ENCODE results near the gene NDUFA13.

Gene NDUFA13

DNA sequence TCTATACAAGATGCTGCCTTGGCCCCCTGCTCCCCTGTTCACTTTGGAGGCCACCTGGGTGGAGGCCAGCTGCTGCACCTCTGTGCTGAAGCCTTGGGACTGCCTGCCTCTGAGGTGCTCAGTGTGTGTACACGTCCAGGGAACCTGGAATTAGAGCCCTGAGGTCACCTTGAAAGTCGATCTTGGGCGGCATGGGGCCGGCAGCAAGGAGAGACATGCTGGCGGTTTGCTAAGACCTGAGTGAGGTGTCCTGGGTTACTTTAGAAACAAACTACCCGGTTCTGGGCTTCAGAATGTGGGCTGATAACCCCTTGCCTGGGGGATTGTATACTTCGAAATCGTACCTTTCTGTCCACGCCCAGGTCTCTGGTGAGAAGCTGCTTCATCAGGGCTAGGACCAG is 26.2 kb upstream of the NDUFA13 start:
- no peak for DNase-seq

- DNase-seq, result peak; percentile 78
These were observed 25.6 kb upstream of the NDUFA13 start for GRCh38 chr19:19490214-19490968.

- no peak for DNase-seq
These were observed 24.6 kb upstream of the NDUFA13 start for GRCh38 chr19:19491321-19492025.

GRCh38 chr19:19492026-19492610 is 23.9 kb upstream of the NDUFA13 start:
- DNase-seq, result no peak

DNA sequence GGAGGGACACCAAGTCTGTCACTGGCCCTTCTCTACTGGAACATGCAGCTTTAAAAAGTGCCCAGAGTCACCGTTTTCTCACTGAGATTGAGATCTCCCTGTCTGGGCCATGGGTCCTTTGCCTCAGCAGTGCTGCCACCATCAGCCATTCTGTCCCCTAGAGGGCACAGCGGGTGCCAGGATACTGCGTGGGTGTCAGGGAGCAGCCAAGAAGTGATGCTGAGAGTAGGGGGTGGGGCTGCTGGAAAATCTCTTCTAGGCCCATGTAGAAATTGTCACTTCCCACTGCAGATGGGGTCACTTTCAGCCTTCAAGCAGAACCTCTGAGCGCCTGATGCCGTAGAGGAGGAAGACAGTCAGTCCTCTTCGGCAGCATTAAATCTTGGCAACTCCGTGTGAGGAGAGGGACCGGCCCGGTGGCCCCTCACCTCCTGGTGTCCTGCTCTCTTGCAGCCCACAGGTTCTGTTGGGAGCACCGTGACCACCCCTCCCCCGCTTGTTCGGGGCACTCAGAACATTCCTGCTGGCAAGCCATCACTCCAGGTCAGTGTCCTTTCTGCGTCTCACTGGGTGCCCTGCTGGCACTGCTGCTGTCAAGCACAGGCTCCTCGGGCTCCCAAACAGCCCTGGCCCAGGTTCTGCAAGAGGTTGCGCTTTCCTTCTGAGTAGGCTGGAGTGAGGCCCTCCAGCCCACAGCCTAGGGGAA is 22.0 kb upstream of the NDUFA13 start:
- no peak for DNase-seq

DNA sequence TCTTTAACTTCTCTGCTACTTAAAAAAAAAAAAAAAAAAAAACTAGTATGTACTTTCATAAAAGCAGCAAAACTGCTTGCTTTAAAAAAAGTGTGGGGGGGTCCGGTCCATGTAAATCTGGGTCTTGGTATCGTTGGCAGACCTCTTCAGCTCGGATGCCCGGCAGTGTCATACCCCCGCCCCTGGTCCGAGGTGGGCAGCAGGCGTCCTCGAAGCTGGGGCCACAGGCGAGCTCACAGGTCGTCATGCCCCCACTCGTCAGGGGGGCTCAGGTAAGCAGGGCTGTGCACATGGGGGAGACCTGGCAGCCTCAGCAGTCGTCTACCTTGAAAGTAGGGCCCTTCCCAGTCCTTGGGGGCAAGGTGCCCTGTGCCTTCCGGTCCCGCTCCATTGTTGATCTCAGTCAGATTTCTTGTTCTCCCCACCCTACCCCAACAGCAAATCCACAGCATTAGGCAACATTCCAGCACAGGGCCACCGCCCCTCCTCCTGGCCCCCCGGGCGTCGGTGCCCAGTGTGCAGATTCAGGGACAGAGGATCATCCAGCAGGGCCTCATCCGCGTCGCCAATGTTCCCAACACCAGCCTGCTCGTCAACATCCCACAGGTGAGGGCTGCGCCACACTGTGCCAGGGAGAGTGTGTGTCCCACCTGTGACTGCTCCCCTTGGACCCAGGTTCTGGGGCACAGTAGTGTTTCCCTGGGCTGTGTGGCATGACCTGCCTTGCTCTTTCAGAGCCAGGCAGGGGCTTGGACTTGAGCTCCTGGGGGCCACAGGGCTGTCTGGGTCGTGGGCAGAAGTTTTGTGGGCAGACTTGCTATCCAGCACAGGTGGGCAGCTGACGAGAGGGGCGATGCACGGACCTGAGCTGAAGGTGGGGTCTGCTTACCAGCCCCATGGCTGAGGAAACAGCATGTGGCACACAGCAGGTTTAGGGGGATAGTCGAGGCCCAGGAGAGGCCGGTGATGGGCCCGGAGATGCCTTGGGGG is 20.1 kb upstream of the NDUFA13 start:
- no peak for DNase-seq

DNA sequence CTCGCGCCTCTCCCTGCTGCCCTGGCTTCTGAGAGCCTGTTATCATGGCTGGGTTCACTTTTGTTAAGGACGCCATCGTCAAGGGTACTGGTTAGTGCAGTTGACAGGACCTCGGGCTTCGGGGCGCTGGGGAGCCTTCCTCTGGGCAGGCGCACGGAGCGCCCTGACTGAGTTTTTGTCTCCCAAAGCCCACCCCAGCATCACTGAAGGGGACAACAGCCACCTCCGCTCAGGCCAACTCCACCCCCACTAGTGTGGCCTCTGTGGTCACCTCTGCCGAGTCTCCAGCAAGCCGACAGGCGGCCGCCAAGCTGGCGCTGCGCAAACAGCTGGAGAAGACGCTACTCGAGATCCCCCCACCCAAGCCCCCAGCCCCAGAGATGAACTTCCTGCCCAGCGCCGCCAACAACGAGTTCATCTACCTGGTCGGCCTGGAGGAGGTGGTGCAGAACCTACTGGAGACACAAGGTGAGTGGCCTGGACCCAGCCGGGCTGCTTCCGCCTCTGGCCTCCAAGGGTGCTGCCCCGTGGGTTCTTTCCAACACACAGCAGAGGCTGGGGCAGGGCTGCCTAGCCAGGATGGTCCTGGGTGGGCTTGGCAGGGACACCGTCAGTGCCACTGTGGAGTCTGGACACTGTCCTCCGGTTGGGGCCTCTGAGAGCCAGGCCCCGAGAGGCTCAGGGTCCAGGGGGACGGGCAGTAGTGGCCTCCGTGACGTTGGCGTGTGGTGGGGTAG is 17.6 kb upstream of the NDUFA13 start:
- no peak for DNase-seq

DNA sequence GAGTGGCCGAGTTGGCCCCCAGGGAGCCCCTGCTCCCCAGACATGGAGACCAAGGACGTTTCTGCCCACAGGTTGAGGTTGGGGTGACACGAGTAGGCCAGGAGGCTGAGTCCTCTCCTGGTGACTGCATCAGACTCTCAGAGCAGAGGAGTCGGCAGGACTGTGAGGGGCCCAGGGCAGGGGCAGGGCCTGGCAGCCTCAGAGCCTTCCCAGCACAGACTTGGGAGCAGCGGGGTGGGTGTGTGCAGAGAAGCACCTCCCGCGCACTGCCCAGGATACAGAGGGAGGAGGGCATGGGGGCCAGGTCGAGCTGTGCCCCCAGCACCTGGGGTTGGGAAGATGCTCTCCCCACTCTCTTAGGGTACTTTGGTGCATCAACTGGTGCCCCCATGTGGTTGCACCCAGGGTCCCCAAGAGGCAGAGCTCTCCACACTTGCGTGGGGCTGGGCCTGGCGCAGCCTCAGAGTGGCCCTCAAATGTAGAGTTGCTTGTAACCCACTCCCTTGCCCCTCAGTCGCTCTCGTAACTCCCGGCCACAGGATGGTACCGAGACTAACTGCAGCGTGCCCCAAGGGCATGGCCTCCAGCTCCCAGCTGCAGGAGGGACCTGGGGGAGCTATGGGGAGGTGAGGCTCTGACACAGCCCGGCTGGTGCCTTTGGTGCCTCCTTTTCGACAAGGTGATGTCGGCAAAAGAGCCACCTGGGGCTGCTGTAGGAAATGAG is 16.6 kb upstream of the NDUFA13 start:
- DNase-seq, result no peak

GRCh38 chr19:19500975-19501644 is 14.9 kb upstream of the NDUFA13 start:
- DNase-seq, result no peak

- DNase-seq, result no peak
These were observed 14.2 kb upstream of the NDUFA13 start for GRCh38 chr19:19501798-19502197.

DNA sequence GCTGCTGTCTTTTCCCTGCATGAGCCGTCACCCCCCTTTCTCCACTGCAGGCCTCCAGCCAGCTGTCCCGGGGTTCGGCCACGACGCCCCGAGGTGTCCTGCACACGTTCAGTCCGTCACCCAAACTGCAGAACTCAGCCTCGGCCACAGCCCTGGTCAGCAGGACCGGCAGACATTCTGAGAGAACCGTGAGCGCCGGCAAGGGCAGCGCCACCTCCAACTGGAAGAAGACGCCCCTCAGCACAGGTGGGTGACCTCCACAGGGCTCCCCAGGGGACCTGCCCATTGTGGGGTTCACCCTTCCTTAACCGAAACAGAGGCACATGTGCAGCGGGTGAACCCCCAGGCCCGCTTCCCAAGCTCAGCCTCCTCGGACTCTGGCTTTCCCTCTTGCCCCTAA is 13.7 kb upstream of the NDUFA13 start:
- no peak for DNase-seq

DNA sequence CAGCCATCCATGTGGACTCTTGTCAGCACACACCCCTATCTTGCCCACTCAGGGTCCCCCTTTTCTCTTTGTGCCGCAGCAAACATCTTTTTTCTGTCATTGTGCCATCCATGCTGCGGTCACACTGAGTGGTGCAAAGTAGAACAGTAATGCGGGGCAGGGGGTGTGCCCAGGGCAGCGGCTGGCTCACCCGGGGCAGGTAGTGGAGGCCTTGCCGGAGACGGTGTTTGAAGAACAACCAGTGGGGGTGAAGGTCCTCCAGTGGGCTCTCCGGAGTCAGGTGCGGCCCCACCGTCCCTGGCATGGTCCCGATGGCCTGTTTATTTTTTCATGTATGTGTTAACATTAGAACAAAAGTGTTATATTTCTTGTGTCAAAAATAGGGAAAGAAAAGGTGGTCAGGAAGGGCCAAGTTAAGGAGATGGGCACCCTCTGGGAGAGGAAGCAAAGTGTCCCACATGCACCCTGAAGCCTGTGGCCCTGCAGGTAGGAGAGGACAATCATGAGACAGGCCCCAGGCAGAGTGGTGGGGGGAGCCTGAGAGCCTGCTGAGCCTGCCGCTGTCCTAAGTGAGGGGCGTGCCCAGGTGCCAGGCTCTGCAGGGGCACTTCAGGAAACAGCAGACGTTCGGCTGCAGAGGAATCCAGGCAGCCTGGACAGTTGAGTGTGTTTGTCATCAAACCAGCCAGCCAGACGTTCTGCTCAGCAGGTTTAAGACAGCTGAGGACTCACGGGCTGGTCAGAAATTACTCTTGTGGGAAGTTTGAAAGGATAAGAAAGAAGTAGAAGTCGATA is 13.0 kb upstream of the NDUFA13 start:
- DNase-seq, result no peak

DNA sequence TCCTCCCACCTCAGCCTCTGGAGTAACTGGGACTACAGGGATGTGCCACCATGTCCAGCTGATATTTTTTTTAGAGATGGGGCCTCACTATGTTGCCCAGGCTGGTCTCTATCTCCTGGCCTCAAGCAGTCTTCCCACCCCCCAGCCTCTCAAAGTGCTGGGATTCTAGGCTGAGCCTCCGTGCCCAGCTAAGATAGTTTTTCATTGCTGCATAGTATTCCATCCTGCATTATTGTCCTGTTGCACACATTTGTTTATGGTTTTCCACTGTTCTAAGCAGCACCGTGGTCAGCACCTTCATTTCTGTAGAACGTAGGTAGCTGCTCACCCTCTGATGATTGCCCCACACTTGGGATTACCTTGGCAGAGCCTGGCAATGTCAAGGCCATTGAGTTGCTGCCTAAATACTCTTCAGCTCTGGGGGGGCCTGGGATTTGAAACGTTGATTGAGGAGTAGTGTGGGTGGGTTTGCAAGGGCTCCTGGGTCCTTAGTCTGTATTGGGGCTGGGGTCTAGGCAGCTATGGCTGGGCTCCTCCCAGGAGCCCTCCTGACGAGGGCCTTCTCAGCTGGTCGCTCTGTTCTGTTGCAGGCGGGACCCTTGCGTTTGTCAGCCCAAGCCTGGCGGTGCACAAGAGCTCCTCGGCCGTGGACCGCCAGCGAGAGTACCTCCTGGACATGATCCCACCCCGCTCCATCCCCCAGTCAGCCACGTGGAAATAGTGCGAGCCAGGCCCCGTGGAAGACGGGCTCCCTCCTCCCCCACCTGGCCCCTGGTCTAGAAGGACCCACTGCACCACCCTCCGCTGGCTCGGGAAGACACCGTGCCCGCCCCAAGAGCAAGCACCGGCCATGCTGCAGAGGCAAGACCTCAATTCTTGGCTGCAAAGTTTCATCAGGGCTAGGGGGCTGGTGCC is 11.0 kb upstream of the NDUFA13 start:
- no peak for DNase-seq

- no peak for DNase-seq
These were observed 10.2 kb upstream of the NDUFA13 start for GRCh38 chr19:19505669-19506326.

- no peak for DNase-seq
These were observed 9.4 kb upstream of the NDUFA13 start for GRCh38 chr19:19506592-19506991.

DNA sequence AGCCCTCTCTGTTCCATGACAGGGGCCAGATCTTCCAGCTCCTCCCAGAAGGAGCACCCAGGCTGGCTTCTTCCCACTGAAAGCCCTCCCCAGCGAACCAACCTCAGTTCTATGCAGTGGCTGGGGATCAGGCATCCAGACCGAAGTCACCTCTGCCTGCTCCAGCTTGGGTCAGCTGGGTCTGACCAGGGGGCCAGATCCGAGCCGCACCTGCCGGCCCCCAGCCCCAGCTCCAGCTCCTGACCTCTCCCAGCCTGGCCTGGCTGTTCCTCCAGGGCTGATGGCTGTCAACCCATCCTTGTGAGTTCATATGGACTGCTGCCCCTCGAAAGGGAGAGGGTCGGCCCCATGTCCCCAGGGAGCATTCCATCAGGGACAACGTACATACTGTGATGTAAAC is 8.7 kb upstream of the NDUFA13 start:
- no peak for DNase-seq

GRCh38 chr19:19508217-19508616 is 7.8 kb upstream of the NDUFA13 start:
- no peak for DNase-seq

- DNase-seq, result no peak
These were observed 5.6 kb upstream of the NDUFA13 start for GRCh38 chr19:19510432-19510831.
